VCaP (cell line): ENCODE measurements around the gene NIM1K.

Experiments used
- H3K27ac ChIP-seq: fragments of 450-650 bp; 2 replicates; pipeline ENCODE4 v1.5.1; 2017
- TF ChIP-seq, protein P1 (sequence below): fragments of 450-650 bp; conservative IDR thresholded peaks from 2 replicates; pipeline ENCODE4 v1.5.1; 2017; ENCODE audit warnings: mild to moderate bottlenecking, moderate library complexity

The NIM1K gene

DNA sequence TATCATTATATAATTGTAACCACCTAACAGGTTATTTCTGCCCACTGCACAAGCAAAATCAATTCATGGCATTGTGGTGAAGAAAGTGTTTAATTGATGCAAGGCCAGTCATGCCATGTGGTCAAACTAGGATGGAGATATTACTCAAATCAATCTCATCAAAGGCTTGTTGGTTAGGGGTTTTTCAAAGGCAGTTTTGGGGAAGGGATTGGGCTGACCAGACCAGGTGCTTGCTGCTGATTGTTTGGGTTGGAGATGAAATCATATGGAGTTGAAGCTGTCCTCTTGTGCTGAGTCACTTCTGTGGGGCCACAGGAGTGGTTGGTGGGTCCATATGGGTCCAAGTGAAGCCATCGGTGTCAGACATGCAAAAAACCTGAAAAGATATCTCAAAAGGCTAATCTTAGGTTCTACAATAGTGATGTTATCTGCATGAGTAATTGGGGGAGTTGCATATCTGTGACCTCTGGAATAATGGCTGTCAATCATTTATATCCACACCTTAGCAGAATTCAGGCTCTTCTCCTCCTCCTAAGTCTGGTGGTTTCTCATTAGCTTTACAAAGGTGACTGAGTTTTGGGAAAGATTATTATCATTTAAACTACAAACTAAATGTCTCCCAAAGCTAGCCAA is 76.3 kb downstream of the NIM1K start:
- H3K27ac ChIP-seq: no peak overlapping the region
- TF ChIP-seq, protein P1, sequence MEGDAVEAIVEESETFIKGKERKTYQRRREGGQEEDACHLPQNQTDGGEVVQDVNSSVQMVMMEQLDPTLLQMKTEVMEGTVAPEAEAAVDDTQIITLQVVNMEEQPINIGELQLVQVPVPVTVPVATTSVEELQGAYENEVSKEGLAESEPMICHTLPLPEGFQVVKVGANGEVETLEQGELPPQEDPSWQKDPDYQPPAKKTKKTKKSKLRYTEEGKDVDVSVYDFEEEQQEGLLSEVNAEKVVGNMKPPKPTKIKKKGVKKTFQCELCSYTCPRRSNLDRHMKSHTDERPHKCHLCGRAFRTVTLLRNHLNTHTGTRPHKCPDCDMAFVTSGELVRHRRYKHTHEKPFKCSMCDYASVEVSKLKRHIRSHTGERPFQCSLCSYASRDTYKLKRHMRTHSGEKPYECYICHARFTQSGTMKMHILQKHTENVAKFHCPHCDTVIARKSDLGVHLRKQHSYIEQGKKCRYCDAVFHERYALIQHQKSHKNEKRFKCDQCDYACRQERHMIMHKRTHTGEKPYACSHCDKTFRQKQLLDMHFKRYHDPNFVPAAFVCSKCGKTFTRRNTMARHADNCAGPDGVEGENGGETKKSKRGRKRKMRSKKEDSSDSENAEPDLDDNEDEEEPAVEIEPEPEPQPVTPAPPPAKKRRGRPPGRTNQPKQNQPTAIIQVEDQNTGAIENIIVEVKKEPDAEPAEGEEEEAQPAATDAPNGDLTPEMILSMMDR: no peak

DNA sequence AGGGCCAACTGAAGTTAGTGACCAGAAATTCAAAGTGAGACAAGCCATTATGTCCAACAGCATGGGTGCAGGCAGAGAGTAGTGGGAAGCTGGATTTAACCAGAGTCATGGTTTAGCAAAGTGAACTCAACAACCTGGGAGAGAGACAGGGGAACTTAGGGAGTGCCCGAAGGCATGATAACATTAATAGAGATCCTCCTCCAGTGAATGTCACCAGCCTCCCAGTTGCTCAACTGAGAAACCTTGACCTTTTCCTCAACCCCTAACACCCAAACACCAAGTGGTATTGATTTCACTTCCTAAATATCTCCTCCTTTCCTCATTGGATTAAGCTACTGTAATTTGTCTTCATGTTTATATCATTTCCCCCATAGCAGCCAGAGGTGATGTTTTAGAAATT is 78.6 kb downstream of the NIM1K start:
- TF ChIP-seq, protein P1: no peak
- H3K27ac ChIP-seq: no peak overlapping the region

DNA sequence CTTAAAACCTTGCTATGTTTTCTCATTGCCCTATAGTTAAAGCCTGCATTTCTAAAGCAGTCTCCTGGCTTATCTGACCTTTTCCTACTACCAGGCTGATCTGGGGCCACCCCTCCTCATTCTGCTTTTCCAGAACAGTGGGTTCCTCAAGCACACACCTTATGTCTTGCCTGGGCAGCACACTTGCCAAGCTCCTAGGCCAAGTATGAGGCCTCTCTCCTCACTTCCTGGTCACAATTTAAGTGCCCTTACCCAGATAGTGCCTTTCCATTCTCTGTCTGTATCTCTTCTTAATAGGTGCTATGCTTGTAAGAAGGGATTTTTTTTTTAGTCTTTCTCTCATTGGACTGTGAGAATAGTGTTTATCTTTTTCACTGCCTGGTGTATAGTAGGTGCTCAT is 81.5 kb downstream of the NIM1K start:
- TF ChIP-seq, protein P1: no peak
- no peak overlapping the region for H3K27ac ChIP-seq

DNA sequence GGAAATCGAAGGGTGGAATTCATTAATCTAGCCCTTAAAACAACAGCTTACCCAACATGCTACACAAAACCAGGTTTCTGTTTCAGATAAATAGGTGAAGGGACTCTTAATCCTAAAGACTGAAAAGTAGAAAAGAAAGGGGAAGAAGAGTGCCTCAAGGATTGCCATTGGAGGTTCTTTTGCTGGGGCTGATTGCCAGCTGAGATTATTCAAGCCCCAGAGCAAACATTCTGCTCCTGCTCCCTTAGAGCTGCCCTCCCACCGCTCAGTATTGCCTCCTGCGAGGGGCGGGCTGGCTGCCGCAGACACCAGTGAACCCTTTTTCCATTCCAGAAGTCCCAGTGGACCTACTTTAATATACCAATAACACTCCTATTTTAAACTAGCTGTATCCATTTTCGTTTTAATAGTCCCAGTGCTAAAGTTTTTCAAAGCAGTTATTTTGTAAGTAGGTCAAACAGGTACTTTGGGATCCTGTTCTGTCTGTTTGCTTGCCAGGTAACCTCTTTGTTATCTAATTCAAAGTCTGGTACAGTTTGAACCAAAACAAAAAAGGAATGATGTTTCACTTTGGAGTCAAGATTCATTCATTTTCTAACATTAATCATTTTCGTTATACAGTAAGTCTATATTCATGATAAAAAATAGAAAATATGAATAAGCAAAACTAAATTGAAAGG is 82.5 kb downstream of the NIM1K start:
- H3K27ac ChIP-seq: no peak overlapping the region; the same call in 1 of the 2 replicates
- TF ChIP-seq, protein P1: no peak

DNA sequence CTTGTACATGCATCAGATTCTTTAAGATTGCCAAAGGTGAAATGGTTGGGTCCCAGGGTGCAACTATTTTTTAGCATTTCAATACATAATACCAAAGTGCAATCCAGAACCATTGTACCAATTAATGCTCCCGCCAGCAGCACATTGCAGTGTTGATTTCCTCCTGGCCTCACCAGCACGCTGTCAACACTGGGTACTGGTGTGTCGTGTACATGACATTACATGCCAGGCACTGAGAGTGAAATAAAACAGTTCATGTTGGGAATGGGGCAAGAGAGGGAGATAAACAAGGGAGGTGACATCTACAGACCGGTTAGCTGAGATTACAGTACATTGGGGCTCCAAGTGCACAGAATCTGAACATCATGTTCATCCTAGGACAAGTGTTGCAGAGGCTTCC is 83.4 kb downstream of the NIM1K start:
- H3K27ac ChIP-seq: no peak overlapping the region; the same call in 1 of the 2 replicates
- TF ChIP-seq, protein P1: no peak

DNA sequence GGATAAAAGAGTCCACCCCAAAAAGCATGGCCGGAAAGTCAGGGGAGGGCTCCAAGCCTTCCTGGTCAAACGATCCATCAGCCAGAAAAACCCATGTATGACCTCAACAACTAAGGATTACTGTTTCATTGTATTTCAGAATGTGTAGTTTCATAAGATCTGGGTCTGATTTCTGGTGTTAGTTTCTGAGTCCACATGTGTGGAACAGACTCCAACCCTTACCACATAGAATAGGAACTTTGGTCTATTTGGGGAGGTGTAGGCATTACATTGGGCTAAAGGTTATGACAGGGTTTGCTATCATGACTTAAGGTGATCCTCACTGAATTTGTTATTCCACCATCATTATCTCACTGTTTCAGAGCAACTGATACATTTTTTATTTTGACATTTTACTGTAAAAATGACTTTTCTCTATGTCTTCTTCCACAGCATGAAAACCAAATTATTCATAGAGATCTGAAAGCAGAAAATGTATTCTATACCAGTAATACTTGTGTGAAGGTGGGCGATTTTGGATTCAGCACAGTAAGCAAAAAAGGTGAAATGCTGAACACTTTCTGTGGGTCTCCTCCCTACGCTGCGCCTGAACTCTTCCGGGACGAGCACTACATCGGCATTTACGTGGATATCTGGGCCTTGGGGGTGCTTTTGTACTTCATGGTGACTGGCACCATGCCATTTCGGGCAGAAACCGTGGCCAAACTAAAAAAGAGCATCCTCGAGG is 87.7 kb downstream of the NIM1K start:
- TF ChIP-seq, protein P1: no peak
- no peak overlapping the region for H3K27ac ChIP-seq

DNA sequence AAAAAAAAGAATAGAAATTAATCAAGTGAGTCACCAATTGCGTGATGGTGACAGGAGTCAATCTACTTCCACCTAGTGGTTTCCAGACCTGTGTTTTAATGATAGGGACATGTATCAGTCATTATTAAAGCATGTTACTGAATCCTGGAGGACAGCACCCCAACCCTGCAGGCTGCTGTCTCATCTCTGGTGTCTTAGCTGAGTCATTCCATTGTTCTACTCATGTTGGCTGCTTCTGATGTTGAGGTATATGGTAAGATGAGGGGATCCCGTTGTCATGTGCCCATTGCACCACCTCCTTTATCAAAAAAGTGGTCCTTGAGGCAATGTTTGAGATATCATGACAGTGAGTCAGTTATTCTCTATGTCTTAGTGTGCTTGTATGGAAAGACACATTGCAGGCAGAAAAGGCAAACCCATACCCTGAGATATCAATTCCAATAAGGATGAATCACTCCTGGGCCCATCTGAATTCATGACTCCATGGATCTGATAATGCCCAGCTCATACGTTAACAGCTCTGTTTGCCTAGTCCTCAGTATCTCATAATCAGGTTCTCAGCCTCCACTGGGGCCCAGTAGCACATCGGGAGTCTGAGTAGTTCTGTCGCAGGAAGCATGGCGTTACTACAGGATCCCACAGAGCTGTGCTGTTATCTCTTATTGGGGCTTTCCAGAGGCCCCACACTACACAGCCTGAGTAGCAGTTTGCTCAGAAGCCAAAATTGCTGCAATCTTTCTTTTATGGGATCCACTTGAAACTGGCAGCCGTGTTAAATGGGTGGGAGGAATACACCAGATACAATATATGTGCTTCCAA is 90.0 kb downstream of the NIM1K start:
- TF ChIP-seq, protein P1: no peak
- no peak overlapping the region for H3K27ac ChIP-seq
